ENCODE data around the gene ESAM. TPM values are rescaled to one million over a fixed set of nuclear protein-coding genes. Genes with fewer than 3 reads are reported as not detected.
"Not testable (repeated sequence)": the region's sequence is repeated elsewhere in the genome, so short reads cannot be mapped to it uniquely, and the experiment has no call there.

The ESAM gene
- total and polyA plus RNA-seq, 12 donors = 25.3 to 88.1 (median 47.0) TPM

DNA sequence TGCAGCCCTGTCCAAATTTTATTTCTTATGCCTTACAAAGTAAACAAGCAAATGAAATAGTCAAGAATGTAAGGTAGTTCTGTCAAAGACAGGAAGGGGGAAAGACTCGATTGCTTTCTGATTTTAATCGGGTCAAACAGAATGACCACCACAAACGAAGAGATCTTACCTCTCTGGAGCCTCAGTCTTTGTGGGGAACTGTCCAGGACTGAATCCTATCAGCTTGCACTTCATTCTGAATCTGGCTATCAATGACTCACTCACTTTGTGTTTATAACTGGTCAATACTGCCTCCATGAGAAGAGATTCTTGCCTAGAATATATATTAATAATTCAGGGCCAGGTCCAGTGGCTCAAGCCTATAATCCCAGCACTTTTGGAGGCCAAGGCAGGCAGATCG is 20.9 kb upstream of the ESAM start:
- Histone ChIP-seq H3K27me3 (no peaks in the 10 kb centered on the region), H3K9me3 (no peaks in the 10 kb centered on the region), H3K4me3 (no peak overlapping the region), H3K27ac (no peak overlapping the region), H3K4me1 (no peaks in the 10 kb centered on the region), H3K36me3 (peaks cover 0 to 9% (median 0%) of the 10 kb centered on the region in 9 donors)
- 94 to 95% methylated on average over 4 of the region's 4 CpGs for WGBS, 2 donors
- TF ChIP-seq, protein P1, sequence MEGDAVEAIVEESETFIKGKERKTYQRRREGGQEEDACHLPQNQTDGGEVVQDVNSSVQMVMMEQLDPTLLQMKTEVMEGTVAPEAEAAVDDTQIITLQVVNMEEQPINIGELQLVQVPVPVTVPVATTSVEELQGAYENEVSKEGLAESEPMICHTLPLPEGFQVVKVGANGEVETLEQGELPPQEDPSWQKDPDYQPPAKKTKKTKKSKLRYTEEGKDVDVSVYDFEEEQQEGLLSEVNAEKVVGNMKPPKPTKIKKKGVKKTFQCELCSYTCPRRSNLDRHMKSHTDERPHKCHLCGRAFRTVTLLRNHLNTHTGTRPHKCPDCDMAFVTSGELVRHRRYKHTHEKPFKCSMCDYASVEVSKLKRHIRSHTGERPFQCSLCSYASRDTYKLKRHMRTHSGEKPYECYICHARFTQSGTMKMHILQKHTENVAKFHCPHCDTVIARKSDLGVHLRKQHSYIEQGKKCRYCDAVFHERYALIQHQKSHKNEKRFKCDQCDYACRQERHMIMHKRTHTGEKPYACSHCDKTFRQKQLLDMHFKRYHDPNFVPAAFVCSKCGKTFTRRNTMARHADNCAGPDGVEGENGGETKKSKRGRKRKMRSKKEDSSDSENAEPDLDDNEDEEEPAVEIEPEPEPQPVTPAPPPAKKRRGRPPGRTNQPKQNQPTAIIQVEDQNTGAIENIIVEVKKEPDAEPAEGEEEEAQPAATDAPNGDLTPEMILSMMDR (IDR thresholded peaks at IDR 0.05) = no peak
- ATAC-seq (no peak), DNase-seq (no peak)
- intact Hi-C loops (cut with DNase I) = no loop called here

DNA sequence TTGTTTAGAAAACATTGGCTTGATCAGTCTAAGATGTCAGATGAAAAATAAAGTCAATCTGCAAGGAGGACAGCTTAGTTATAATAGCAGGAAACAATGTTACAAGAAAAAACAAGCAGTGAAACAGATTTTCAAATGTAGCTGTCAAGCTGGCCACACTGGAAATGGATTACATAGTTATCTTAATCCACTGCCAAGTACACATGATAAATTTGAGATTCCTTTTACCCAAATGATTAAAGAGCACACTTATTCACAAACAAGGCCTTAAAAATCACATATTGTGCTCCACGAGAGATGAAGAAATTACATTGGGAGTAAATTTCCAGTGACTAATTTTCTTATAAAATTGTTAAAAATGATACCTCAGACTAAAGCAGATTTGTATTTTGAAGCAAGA is 17.5 kb upstream of the ESAM start:
- H3K27me3 ChIP-seq = no peaks in the 10 kb centered on the region
- 70% methylated on average over 1 of the region's 1 CpG for WGBS, 2 donors
- H3K4me1 ChIP-seq = peaks cover 0 to 3% (median 0%) of the 10 kb centered on the region in 9 donors
- H3K36me3 ChIP-seq = peaks cover 0 to 11% (median 0%) of the 10 kb centered on the region in 9 donors
- intact Hi-C loops (cut with DNase I) = loop anchor here in 1 of 10 donors (10.0 kb wide), 1 partner anchor 55 kb away; no protein-coding TSS in a partner anchor
- no peak overlapping the region for H3K4me3 ChIP-seq
- H3K27ac ChIP-seq = no peak overlapping the region
- TF ChIP-seq, protein P1 (IDR thresholded peaks at IDR 0.05) = no peak
- DNase-seq (no peak), ATAC-seq (no peak)
- H3K9me3 ChIP-seq = no peaks in the 10 kb centered on the region

DNA sequence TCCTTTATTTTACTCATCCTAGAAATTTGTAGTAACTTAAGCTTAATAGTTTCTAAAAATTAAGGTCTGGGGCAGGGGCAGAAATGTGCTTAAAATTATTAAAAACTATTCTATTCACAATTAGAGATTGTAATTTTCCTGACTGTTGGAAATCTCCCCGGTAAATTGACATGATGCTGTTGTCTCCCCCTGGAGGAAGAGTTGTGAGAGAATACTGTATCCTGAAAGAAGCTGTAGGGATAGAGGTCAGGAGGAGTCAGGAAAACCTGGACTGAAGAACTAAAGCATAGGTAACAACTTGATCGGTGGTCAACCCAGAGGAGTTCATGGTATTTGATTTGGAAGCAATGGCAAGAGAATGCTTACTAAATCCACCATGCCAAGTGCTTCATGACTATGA is 16.2 kb upstream of the ESAM start:
- peaks cover 0 to 3% (median 0%) of the 10 kb centered on the region in 9 donors for H3K4me1 ChIP-seq
- H3K9me3 ChIP-seq = no peaks in the 10 kb centered on the region
- TF ChIP-seq, protein P1 (IDR thresholded peaks at IDR 0.05) = peak in 3 of 9 donors; percentile 15 to 24 (median 18)
- WGBS, 2 donors = 81 to 90% methylated on average over 2 of the region's 2 CpGs
- no peak for ATAC-seq
- no peak for DNase-seq
- H3K36me3 ChIP-seq = peaks cover 0 to 20% (median 0%) of the 10 kb centered on the region in 9 donors
- H3K4me3 ChIP-seq = no peak overlapping the region
- intact Hi-C loops (cut with DNase I) = loop anchor here in 1 of 10 donors (10.0 kb wide), 1 partner anchor 57 kb away; no protein-coding TSS in a partner anchor
- H3K27ac ChIP-seq = no peak overlapping the region
- H3K27me3 ChIP-seq = no peaks in the 10 kb centered on the region

DNA sequence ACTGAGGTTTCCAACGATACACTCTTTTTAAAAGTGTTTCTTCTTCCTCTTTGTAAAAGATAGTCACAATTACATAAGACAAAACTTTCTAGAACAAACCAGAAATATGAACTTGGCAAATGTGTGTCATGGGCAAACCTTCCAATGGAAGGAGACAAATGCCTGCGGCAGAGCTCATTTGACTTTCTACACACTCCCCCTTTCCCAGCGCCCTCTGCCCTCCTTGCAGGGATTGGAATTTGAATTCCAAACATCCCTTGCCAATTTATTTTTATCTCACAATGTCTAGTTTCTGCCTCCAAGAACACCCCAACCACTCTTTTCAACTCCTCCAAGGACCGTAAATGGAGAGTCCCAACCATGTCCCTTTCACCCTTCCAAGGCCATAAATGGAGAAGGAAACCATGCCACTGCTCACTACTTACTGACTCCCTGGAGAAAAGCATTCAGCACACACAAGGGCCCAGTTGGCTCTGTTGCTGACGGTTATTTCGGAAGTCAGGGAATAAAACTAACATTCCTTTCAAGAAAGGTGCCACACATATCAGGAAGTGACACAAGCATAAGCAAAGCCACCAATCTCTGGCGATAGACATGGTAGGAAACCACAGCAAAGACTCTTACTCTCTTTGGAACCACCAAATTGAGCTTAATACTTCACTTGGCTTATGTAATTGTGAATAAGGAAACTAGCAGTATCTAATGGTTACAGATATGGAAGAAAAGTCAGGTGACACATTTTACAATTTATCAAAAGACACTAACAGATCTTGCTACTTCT is 15.0 kb upstream of the ESAM start:
- Histone ChIP-seq H3K36me3 (peaks cover 0 to 33% (median 3%) of the 10 kb centered on the region in 9 donors), H3K9me3 (no peaks in the 10 kb centered on the region), H3K4me1 (peaks cover 0 to 3% (median 0%) of the 10 kb centered on the region in 9 donors), H3K27me3 (no peaks in the 10 kb centered on the region), H3K4me3 (no peak overlapping the region), H3K27ac (no peak overlapping the region)
- DNase-seq (no peak), ATAC-seq (peak in 1 of 8 donors; percentile 23)
- TF ChIP-seq, protein P1 (IDR thresholded peaks at IDR 0.05) = no peak
- 89 to 91% methylated on average over 7 of the region's 7 CpGs for WGBS, 2 donors
- intact Hi-C loops (cut with DNase I) = loop anchor here in 1 of 10 donors (10.0 kb wide), 1 partner anchor 58 kb away; no protein-coding TSS in a partner anchor

DNA sequence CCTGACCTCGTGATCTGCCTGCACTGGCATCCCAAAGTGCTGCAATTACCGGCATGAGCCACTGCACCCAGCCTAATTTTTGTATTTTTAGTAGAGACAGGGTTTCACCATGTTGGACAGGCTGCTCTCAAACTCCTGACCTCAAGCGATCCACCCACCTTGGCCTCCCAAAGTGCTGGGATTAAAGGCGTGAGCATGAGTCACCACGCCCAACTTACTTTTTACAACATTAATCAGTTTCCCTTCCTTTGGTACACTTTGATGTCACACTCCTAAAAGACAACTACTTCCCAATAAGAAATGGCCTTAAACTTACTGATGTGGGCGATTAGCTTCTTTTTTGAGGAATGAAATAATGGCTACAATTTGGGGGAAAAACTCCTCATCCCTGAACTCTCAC is 8.9 kb upstream of the ESAM start:
- H3K27ac ChIP-seq, H3K4me1 ChIP-seq, H3K9me3 ChIP-seq, DNase-seq, H3K4me3 ChIP-seq, H3K27me3 ChIP-seq, ATAC-seq: not testable (repeated sequence)
- peaks cover 0 to 84% (median 27%) of the 10 kb centered on the region in 9 donors for H3K36me3 ChIP-seq
- intact Hi-C loops (cut with DNase I) = loop anchor here in 1 of 10 donors (10.0 kb wide), 1 partner anchor 64 kb away; no protein-coding TSS in a partner anchor
- WGBS, 2 donors = 95 to 97% methylated on average over 6 of the region's 6 CpGs

Data from heart right ventricle (tissue), 16 donors.